ENCODE measurements around the gene SNCA. TPM values are rescaled to one million over a fixed set of nuclear protein-coding genes. Genes with fewer than 3 reads are reported as not detected.

The SNCA gene
- total RNA-seq, 1 donor from 2014 or later = 15.2 TPM

- TF ChIP-seq, protein P1, sequence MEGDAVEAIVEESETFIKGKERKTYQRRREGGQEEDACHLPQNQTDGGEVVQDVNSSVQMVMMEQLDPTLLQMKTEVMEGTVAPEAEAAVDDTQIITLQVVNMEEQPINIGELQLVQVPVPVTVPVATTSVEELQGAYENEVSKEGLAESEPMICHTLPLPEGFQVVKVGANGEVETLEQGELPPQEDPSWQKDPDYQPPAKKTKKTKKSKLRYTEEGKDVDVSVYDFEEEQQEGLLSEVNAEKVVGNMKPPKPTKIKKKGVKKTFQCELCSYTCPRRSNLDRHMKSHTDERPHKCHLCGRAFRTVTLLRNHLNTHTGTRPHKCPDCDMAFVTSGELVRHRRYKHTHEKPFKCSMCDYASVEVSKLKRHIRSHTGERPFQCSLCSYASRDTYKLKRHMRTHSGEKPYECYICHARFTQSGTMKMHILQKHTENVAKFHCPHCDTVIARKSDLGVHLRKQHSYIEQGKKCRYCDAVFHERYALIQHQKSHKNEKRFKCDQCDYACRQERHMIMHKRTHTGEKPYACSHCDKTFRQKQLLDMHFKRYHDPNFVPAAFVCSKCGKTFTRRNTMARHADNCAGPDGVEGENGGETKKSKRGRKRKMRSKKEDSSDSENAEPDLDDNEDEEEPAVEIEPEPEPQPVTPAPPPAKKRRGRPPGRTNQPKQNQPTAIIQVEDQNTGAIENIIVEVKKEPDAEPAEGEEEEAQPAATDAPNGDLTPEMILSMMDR (IDR thresholded peaks at IDR 0.05; ENCODE audit: partially characterized antibody, unreplicated experiment) = no peak
- no peaks in the 10 kb centered on the region for H3K27me3 Mint-ChIP-seq (ENCODE audit: unreplicated experiment)
- peaks cover 22% of the 10 kb centered on the region for H3K4me1 Mint-ChIP-seq (ENCODE audit: low read depth, unreplicated experiment)
- no peak overlapping the region for H3K4me3 Mint-ChIP-seq (ENCODE audit: unreplicated experiment)
- H3K9me3 Mint-ChIP-seq (ENCODE audit: unreplicated experiment) = no peaks in the 10 kb centered on the region
- H3K36me3 Mint-ChIP-seq (ENCODE audit: unreplicated experiment) = no peaks in the 10 kb centered on the region
- no peak for DNase-seq
- H3K27ac Mint-ChIP-seq (ENCODE audit: unreplicated experiment) = no peak overlapping the region
These were observed 82.4 kb downstream of the SNCA start for GRCh38 chr4:89754531-89754930.

- Mint-ChIP-seq H3K27me3 (ENCODE audit: unreplicated experiment) (no peaks in the 10 kb centered on the region), H3K9me3 (ENCODE audit: unreplicated experiment) (no peaks in the 10 kb centered on the region), H3K36me3 (ENCODE audit: unreplicated experiment) (no peaks in the 10 kb centered on the region), H3K4me1 (ENCODE audit: low read depth, unreplicated experiment) (peaks cover 16% of the 10 kb centered on the region), H3K4me3 (ENCODE audit: unreplicated experiment) (no peak overlapping the region), H3K27ac (ENCODE audit: unreplicated experiment) (no peak overlapping the region)
- TF ChIP-seq, protein P1 (IDR thresholded peaks at IDR 0.05; ENCODE audit: partially characterized antibody, unreplicated experiment) = no peak
- no peak for DNase-seq
These were observed 83.3 kb downstream of the SNCA start for GRCh38 chr4:89753601-89754066.

- no peak for DNase-seq
- H3K27ac Mint-ChIP-seq (ENCODE audit: unreplicated experiment) = no peak overlapping the region
- H3K4me3 Mint-ChIP-seq (ENCODE audit: unreplicated experiment) = no peak overlapping the region
- TF ChIP-seq, protein P1 (IDR thresholded peaks at IDR 0.05; ENCODE audit: partially characterized antibody, unreplicated experiment) = no peak
- peaks cover 16% of the 10 kb centered on the region for H3K4me1 Mint-ChIP-seq (ENCODE audit: low read depth, unreplicated experiment)
- H3K36me3 Mint-ChIP-seq (ENCODE audit: unreplicated experiment) = no peaks in the 10 kb centered on the region
- H3K27me3 Mint-ChIP-seq (ENCODE audit: unreplicated experiment) = no peaks in the 10 kb centered on the region
- H3K9me3 Mint-ChIP-seq (ENCODE audit: unreplicated experiment) = no peaks in the 10 kb centered on the region
These were observed 83.9 kb downstream of the SNCA start for GRCh38 chr4:89752932-89753598.

- no peaks in the 10 kb centered on the region for H3K36me3 Mint-ChIP-seq (ENCODE audit: unreplicated experiment)
- H3K4me1 Mint-ChIP-seq (ENCODE audit: low read depth, unreplicated experiment) = peaks cover 7% of the 10 kb centered on the region
- TF ChIP-seq, protein P1 (IDR thresholded peaks at IDR 0.05; ENCODE audit: partially characterized antibody, unreplicated experiment) = no peak
- no peak overlapping the region for H3K4me3 Mint-ChIP-seq (ENCODE audit: unreplicated experiment)
- H3K27me3 Mint-ChIP-seq (ENCODE audit: unreplicated experiment) = no peaks in the 10 kb centered on the region
- no peaks in the 10 kb centered on the region for H3K9me3 Mint-ChIP-seq (ENCODE audit: unreplicated experiment)
- no peak overlapping the region for H3K27ac Mint-ChIP-seq (ENCODE audit: unreplicated experiment)
- DNase-seq = no peak
These were observed 85.5 kb downstream of the SNCA start for GRCh38 chr4:89751416-89751815.

GRCh38 chr4:89746377-89746776 lies 90.6 kb downstream of the SNCA start:
- Mint-ChIP-seq H3K4me1 (ENCODE audit: low read depth, unreplicated experiment) (no peaks in the 10 kb centered on the region), H3K36me3 (ENCODE audit: unreplicated experiment) (no peaks in the 10 kb centered on the region), H3K9me3 (ENCODE audit: unreplicated experiment) (no peaks in the 10 kb centered on the region), H3K27me3 (ENCODE audit: unreplicated experiment) (no peaks in the 10 kb centered on the region), H3K27ac (ENCODE audit: unreplicated experiment) (no peak overlapping the region), H3K4me3 (ENCODE audit: unreplicated experiment) (no peak overlapping the region)
- no peak for DNase-seq
- TF ChIP-seq, protein P1 (IDR thresholded peaks at IDR 0.05; ENCODE audit: partially characterized antibody, unreplicated experiment) = no peak
